Heart left ventricle (tissue), 16 donors: ENCODE data around the gene GSAP. TPM values are rescaled to one million over a fixed set of nuclear protein-coding genes. Genes with fewer than 3 reads are reported as not detected.

ENCODE experiments used
- ATAC-seq, 4 donors: fragments of 200-7000 bp; cut with Tn5 transposase; one replicate each; pipeline ENCODE4 v1.9.1; 2020 to 2022; ENCODE audit warnings: moderate library complexity in 4 of 4, mild to moderate bottlenecking in 3 of 4, moderate number of reproducible peaks in 1 of 4
- DNase-seq, 5 donors: peaks; one replicate each; pipeline ENCODE4 v3.0.0-alpha.2; 2020
- H3K27ac ChIP-seq, 12 donors: fragments of 200-600 bp; sonication (generic) in 4 of 12; one replicate each; pipeline versions ENCODE4 v1.5.0 to v1.8.0; 2016 to 2022; ENCODE audit warnings: mild to moderate bottlenecking in 2 of 12
- H3K27me3 ChIP-seq, 9 donors: fragments of 200-600 bp; sonication (generic) in 2 of 9; one replicate each; pipeline versions ENCODE4 v1.5.1 to v1.8.0; 2016 to 2022; ENCODE audit warnings: mild to moderate bottlenecking in 3 of 9
- H3K36me3 ChIP-seq, 9 donors: fragments of 200-600 bp; sonication (generic) in 2 of 9; one replicate each; pipeline versions ENCODE4 v1.5.0 to v1.8.0; 2018 to 2022; ENCODE audit warnings: mild to moderate bottlenecking in 2 of 9
- H3K4me1 ChIP-seq, 12 donors: fragments of 200-600 bp; sonication (generic) in 4 of 12; one replicate each; pipeline versions ENCODE4 v1.5.0 to v1.8.0; 2016 to 2022; ENCODE audit warnings: mild to moderate bottlenecking in 3 of 12
- H3K4me3 ChIP-seq, 12 donors: fragments of 200-600 bp; sonication (generic) in 4 of 12; one replicate each; pipeline versions ENCODE4 v1.5.0 to v1.8.0; 2017 to 2022; ENCODE audit warnings: mild to moderate bottlenecking in 9 of 12, moderate library complexity in 4 of 12
- H3K9me3 ChIP-seq, 12 donors: fragments of 200-600 bp; sonication (generic) in 4 of 12; one replicate each; pipeline versions ENCODE4 v1.5.0 to v1.8.0; 2016 to 2022; ENCODE audit warnings: mild to moderate bottlenecking in 1 of 12
- POLR2A ChIP-seq, 2 donors: fragments of 450-650 bp; IDR thresholded peaks; one replicate each; pipeline ENCODE4 v1.6.1; 2017; ENCODE audit warnings: antibody characterized with exemption in 2 of 2, mild to moderate bottlenecking in 2 of 2, moderate library complexity in 2 of 2
- WGBS, 4 donors: extraction: QIAGEN DNeasy Blood & Tissue Kit in 2 of 4; methylation state at CpG; one replicate each; pipeline versions ENCODE4 v1.1.5 to v1.1.7; 2013 to 2018; 5-methylcytosine and 5-hydroxymethylcytosine counted together
- intact Hi-C, 10 donors: fragments of 100-400 bp; cut with DNase I; formaldehyde crosslinking; loops; one replicate each; pipeline versions ENCODE4 v1.11.1 to v1.14.2; 2022
- polyA plus RNA-seq, 2 donors: library from polyadenylated mRNA; stranded (reverse); fragments of 200-250 nt; gene quantifications; one replicate each; pipeline ENCODE4 v1.2.3, GENCODE V29; 2013
- total RNA-seq, 9 donors: library from RNA; depleted of rRNA in 2 of 9; stranded (reverse); fragments of >200 nt in 2 of 9; fragmentation: NEBNext Ultra II Directional in 3 of 9; extraction: Animal tissue kit (Norgen Biotek cat#: 25700) in 3 of 9; gene quantifications; one replicate each; pipeline versions ENCODE4 v1.1.0 to v1.2.4, GENCODE V29; 2016 to 2023
- TF ChIP-seq, protein P1 (sequence below), 12 donors: fragments of 200-600 bp; sonication (generic) in 4 of 12; IDR thresholded peaks; one replicate each; pipeline versions ENCODE4 v1.5.0 to v1.8.0; 2018 to 2022; ENCODE audit warnings: antibody characterized with exemption in 12 of 12, mild to moderate bottlenecking in 5 of 12
- donor health status: ischemic (EF 13 %, LVEDD 7.1; RV severe dilation, severe dysfunction).
- donor health status: healthy with polysubstance abuse.
- donor health status: DM: no; HTN: yes; CAD: no.
- donor health status: DM: no; HTN: no; CAD: no.
- donor health status: ischemic (EF 25% LVEDD 6.9; RV normal size, moderate dysfunction).
- donor health status: ischemic (EF 25% LVEDD 5.7; RV mildly dilated, moderate dysfunction).
- donor health status: healthy.
- donor health status: DM: yes; HTN: yes; CAD: no.
- donor health status: ischemic (EF 35%, LVEDD 5.7; RV mildly dilated, moderate dysfunction).
- donor health status: nonischemic (EF 11% LVEDD 7.7; RV severe dilation, severe dysfunction).
- donor health status: DM: yes; HTN: yes; CAD: no.
- donor health status: PGD.
- donor health status: ischemic (EF 29% LVEDD 5.4; RV normal size, mild dysfunction).
- donor health status: nonischemic (EF 23%, LVEDD 6.1; RV moderate dilation, normal function).

Gene GSAP
- total and polyA plus RNA-seq, 11 donors, result 1.7 to 24.9 (median 6.5) TPM

GRCh38 chr7:77313085-77313484 is 103.1 kb downstream of the GSAP start:
- peak in 2 of 4 donors; percentile 62 to 70 for ATAC-seq
- peak in 1 of 5 donors; percentile 37 for DNase-seq
- peaks cover 0 to 33% (median 7%) of the 10 kb centered on the region in 12 donors for H3K4me1 ChIP-seq
- intact Hi-C loops, result loop anchor here in 1 of 10 donors (10.0 kb wide), 1 partner anchor 168 kb away; no protein-coding TSS in a partner anchor
- 40 to 57% (median 51%) methylated on average over 2 of the region's 2 CpGs for WGBS, 4 donors
- H3K4me3 ChIP-seq, result no peak overlapping the region
- H3K36me3 ChIP-seq, result peaks cover 0 to 67% (median 21%) of the 10 kb centered on the region in 9 donors
- H3K9me3 ChIP-seq, result no peaks in the 10 kb centered on the region
- TF ChIP-seq, protein P1, sequence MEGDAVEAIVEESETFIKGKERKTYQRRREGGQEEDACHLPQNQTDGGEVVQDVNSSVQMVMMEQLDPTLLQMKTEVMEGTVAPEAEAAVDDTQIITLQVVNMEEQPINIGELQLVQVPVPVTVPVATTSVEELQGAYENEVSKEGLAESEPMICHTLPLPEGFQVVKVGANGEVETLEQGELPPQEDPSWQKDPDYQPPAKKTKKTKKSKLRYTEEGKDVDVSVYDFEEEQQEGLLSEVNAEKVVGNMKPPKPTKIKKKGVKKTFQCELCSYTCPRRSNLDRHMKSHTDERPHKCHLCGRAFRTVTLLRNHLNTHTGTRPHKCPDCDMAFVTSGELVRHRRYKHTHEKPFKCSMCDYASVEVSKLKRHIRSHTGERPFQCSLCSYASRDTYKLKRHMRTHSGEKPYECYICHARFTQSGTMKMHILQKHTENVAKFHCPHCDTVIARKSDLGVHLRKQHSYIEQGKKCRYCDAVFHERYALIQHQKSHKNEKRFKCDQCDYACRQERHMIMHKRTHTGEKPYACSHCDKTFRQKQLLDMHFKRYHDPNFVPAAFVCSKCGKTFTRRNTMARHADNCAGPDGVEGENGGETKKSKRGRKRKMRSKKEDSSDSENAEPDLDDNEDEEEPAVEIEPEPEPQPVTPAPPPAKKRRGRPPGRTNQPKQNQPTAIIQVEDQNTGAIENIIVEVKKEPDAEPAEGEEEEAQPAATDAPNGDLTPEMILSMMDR (IDR thresholded peaks at IDR 0.05), result no peak
- no peak for TF ChIP-seq POLR2A (IDR thresholded peaks at IDR 0.05)
- peak overlapping the region in 1 of 12 donors; percentile 8 for H3K27ac ChIP-seq
- H3K27me3 ChIP-seq, result no peaks in the 10 kb centered on the region

DNA sequence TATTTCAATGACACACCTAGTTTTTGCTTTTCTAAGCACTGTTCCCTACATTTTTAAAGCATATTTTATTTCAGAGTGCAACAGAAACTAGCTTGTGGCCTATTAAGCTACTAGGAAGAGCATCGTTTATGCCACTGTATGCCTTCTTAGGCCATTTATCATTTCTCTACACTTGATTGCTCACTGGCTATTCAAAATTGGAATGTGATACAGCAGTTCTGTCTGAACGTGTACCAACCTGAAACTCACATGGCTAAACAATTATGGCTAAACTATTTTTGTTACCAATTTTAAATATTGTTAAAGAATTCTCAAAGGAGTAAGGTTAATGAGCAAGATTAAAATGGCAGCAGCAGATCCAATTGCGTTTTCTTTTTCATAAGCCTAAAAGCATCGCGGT is 105.2 kb downstream of the GSAP start:
- Histone ChIP-seq H3K36me3 (peaks cover 0 to 67% (median 21%) of the 10 kb centered on the region in 9 donors), H3K27me3 (no peaks in the 10 kb centered on the region), H3K27ac (no peak overlapping the region), H3K4me1 (peaks cover 0 to 33% (median 6%) of the 10 kb centered on the region in 12 donors), H3K9me3 (no peaks in the 10 kb centered on the region), H3K4me3 (no peak overlapping the region)
- no peak for ATAC-seq
- 91 to 94% (median 92%) methylated on average over 5 of the region's 5 CpGs for WGBS, 4 donors
- TF ChIP-seq, protein P1 (IDR thresholded peaks at IDR 0.05), result no peak
- TF ChIP-seq POLR2A (IDR thresholded peaks at IDR 0.05), result no peak
- DNase-seq, result no peak
- intact Hi-C loops, result loop anchor here in 1 of 10 donors (10.0 kb wide), 1 partner anchor 166 kb away; no protein-coding TSS in a partner anchor

DNA sequence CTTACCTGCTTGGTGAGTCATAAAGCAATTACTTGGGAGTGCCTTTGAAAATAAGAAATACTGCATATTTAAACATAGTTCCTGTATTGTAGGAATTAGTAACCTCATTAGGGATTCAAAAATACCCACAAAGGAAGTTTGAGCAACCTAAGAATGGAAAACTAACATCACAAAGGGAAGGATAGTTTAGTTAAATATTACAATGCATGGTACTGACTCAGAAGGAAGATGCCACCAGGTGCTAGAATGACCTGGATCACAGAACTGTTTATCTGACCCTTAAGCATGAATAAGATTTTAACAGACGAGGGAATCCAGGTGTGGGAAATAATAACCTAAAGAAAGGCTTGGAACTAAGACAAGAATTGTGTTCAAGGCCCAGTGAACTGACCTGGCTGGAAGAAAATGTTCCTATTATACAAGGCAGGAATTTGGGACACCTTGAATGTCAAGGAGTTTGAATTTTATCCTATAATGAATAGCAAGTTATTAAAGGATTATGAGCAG is 106.4 kb downstream of the GSAP start:
- Histone ChIP-seq H3K4me3 (no peak overlapping the region), H3K36me3 (peaks cover 0 to 55% (median 21%) of the 10 kb centered on the region in 9 donors), H3K27ac (no peak overlapping the region), H3K4me1 (peaks cover 0 to 26% (median 3%) of the 10 kb centered on the region in 12 donors), H3K9me3 (no peaks in the 10 kb centered on the region), H3K27me3 (no peaks in the 10 kb centered on the region)
- WGBS, 4 donors, result 48 to 63% (median 55%) methylated on average over 1 of the region's 1 CpG
- intact Hi-C loops, result loop anchor here in 1 of 10 donors (10.0 kb wide), 1 partner anchor 165 kb away; no protein-coding TSS in a partner anchor
- TF ChIP-seq, protein P1 (IDR thresholded peaks at IDR 0.05), result no peak
- TF ChIP-seq POLR2A (IDR thresholded peaks at IDR 0.05), result no peak
- ATAC-seq (no peak), DNase-seq (no peak)

DNA sequence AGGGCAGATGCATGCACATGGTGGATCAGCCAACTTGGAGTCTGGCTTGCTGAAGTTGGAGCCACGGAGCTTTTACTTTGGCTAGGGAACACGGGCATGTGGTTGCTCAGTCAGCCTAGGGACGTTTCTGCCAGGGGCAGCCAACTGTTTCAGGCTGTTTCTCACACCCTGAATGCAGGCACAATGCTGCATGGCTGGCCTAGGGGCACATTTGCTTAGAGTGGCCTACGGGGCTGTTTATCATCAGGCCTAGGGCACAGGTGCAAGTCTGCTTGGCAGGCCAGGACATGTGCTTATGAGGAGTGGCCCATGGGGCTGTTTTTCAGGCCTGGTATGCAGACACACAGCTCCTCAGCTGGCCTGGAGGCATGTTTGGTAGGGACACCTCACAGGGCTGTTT is 107.4 kb downstream of the GSAP start:
- WGBS, 4 donors, result 68 to 80% (median 78%) methylated on average over 3 to 4 of the region's 4 CpGs; no CpG with 5 or more reads in 1 of the 4 donors
- Histone ChIP-seq H3K27ac (no peak overlapping the region), H3K9me3 (peaks cover 0 to 7% (median 0%) of the 10 kb centered on the region in 12 donors), H3K27me3 (no peaks in the 10 kb centered on the region), H3K4me3 (no peak overlapping the region), H3K4me1 (peaks cover 0 to 26% (median 3%) of the 10 kb centered on the region in 12 donors), H3K36me3 (peaks cover 0 to 46% (median 19%) of the 10 kb centered on the region in 9 donors)
- DNase-seq, result peak in 1 of 5 donors; percentile 26
- TF ChIP-seq POLR2A (IDR thresholded peaks at IDR 0.05), result no peak
- TF ChIP-seq, protein P1 (IDR thresholded peaks at IDR 0.05), result no peak
- intact Hi-C loops, result no loop called here
- peak in 3 of 4 donors; percentile 22 to 37 (median 26) for ATAC-seq
